ENCODE measurements around the gene FAM193B.
A peak's percentile ranks its signal among the peaks of the same experiment; 100 is the strongest.

FAM193B gene

DNA sequence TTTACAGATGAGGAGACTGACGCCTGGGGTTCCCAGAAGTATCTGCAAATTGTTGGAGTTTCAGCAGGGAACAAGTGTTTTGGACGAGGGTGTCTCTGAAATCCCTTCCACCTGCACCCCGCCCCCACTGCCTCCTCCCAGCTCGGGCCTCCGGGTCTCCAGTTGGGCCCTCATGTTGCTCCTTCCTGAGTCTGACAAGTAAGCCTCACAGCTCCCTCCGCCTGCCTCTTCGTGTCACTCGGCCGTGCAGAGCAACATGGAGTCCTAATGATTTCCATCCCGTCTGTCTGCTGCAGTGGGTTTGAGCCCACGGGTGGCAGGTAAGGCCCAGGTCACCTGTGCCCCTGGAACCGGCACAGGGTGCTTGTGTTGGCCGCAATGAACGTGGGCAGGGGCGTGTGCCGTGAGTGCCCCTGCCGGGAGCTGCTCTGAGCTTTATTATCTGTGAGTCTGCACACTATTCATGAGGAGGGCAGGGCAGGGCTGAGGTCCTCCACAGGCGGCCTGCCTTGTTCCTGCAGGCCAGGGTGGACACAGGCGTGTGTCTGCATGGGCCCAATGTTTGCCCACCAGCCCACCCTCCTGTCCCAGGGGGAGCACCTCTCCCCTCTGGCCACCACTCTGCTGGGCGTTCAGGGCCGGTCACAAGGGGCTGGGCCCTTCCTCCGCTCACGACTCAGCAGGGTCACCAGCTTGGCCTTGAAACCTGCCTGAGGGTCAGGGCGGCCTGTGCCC lies 50.8 kb downstream of the FAM193B start:
- H3K27ac ChIP-seq, result no peak overlapping the region

DNA sequence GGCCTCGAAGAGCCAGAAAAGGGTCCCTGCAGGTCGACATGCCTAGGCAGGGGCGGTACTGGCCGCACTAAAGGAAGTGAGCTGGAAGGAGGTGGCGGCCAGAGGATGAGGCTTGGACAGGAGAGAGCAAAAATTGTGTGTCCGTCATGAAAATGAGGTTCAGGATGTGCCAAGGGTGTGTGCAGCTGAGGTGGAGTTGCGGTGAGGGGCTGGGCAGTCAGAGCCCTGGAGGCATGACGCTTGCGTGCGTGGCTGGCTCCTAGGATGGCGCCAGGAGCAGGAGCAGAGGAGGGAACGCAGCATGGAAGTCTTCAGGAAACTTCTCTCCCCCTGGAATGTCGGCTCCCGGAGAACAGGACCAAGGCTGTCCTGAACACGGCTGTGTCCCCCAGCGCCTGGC lies 51.5 kb downstream of the FAM193B start:
- no peak overlapping the region for H3K27ac ChIP-seq
- DNase-seq (ENCODE audit: low read depth, low spot score), result no peak

More for the DNA sequence above, 50.8 kb downstream of the FAM193B start:
- DNase-seq (ENCODE audit: low read depth, low spot score), result no peak

DNA sequence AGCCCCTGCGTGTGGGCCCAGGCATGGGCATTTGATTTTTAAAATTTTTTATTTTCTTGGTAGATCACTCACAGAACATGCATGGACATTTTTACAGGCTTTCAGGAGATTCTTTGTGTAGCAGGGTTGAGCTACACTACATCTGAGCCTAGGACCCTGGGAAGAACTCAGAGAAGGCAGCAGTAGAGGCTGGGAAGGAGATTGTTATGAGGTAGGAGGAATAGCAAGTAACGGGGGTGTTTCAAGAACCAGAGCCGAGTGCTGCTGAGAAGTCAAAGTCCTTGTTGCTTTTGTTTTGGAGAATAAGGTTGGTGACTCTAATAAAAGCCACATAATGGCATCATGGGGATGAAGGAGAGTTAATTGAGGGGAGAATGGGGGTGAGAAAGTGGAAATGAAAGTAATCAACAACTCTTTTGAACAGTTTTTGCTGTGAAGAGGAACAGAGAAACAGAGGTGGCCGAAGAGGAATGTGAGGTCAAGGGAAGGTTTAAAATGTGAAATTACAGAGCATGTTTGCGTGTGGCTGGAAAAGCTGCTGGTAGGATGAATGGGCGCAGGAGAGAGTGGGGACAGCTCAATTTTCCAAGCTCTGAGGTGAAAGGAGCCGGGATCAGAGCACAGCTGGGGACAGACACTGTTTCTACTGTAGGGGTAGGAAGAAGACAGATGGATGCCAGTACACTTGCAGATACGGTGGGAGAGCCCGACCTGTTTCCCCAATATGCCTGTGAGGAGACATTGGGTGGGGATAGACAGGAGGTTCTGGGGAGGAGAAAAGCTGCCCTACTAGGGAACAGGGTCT lies 52.3 kb downstream of the FAM193B start:
- no peak for DNase-seq (ENCODE audit: low read depth, low spot score)
- no peak overlapping the region for H3K27ac ChIP-seq

DNA sequence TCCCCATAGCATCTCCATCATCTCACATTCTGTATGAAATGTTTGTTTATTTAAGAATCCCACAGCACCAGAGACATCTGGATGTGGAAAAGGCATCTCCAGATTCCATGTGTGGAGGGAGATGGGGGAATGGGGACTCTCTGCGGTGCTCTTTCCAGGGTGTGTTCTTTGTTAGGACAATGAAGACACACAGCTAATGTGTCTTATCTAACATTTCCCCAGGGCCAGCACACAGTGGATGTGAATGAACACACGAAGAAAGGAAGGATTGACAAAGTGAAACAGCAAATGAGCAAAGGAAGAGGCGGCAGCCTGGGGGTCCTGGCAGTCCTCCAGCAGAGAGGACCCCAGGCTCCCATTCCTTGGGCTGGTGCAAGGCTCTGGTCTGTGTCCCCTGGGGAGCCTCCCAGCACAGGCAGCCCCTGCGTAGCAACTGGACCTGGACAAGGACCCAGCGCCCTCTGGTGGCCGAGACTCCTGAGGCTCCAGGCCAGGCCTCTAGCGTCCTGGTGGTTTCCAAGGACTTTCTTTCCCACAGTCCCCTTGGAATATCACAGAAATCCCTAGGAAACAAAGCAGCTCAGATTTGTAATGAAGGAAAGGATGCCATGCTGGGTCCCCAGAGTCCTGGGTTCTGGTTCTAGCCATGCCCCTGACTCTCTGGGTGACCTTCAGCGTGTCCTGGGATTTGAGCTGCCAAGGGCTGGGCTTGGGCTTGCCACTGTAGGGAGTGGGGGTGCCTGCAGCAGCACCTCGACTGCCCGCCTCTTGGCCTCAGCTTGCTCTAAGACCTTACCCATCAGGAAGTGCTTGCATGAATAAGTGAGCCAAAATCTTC lies 53.5 kb downstream of the FAM193B start:
- DNase-seq (ENCODE audit: low read depth, low spot score), result no peak
- H3K27ac ChIP-seq, result no peak overlapping the region

DNA sequence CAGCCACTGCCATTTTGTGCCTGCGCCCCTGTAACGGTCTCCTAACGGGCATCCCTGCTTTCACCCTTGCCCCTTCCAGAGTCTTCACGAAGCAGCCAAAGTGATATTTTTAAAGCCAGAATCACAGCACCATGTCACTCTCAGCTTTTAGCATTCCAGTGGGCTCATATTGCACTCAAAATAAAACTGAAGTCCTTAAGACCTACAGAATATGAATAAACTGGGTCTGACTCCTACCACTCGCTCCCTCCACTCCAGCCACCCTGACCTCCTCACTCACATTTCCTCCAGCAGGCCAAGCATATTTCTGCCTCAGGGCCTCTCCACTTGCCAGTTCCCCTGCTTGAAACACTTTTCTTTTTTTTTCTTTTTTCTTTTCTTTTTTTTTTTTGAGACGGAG lies 54.5 kb downstream of the FAM193B start:
- DNase-seq (ENCODE audit: low read depth, low spot score), result no peak
- no peak overlapping the region for H3K27ac ChIP-seq

DNA sequence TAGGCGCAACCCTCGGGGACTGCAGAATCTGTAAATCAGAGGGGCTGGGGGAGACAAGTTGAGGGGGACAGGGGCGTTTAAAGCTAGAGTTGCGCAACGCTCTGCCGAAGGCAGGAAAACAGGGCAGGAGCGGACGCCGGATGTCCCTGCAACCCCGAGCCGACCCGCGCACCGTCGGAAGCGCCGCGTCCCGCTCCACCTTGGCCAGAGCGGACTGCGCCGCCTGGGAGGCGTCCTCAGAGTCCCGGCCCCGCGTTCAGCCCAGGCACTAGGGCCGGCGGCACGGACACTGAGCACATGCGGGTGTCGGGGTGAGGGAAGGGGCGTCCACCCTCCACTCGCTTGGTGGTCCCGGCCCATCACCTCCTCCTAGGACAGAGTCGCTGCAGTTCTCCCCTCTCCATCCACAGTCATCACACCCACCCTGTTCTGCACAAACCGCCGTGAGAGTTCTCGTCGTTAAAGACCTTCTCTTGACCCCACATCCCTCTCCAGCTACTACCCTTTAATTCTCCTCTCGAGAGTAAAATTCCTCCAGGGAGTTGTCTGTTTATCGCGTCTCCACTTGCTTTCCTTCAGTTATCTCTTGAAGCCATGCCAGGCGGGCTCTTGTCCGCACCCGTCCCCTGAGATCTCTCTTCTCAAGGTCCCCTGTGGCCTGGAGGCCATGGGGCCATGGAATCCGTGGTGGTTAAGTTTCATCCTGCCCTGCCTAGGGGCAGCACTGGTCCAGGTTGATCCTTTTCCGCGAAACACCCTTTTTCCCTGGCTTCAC lies 56.2 kb downstream of the FAM193B start:
- DNase-seq (ENCODE audit: low read depth, low spot score), result no peak
- H3K27ac ChIP-seq, result peak overlapping the region; percentile 90

DNA sequence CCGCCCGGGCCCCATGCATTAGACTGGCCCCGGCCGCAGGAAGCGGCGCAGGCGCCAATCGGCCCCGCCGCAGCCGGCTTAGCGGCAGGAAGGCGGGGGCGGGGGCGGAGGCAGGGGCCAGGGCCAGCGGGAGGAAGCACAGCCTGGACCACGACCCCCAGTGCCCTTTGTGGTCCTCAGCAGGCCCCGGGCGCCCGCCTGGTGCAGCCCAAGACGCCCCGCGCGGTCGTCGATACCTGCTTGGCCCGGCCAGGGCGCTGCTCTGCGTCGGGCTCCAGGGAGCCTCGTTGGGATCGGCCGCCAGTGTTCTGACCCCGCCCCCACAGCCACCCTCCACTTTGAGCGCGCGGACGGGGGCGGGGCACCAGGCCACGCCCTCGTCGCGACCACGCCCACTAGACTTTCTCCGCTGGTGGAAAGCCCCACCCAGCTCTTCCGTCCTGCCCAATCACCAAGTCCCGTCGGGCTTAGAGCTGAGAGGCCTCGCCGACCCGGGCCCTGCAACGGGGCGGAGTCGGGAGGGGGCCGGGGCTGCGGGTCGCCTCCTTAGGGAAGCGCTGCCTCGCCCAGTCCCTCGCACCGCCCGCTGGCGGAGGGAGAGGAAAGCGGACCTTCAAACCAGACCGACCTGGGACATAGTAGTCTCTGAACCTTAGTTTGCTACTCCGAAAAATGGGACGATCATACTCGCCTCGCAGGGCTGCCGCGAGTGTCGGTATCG lies 56.9 kb downstream of the FAM193B start, which contains the start of gene PDLIM7:
Gene PDLIM7 (minus strand): TSS at position 313 of the 721 bp plus-strand sequence. CDS start 1,092 bp downstream, outside the sequence.
- peak; percentile 75 for DNase-seq (ENCODE audit: low read depth, low spot score)
- peak within 1 kb of the TSS; percentile 90 for H3K27ac ChIP-seq

DNA sequence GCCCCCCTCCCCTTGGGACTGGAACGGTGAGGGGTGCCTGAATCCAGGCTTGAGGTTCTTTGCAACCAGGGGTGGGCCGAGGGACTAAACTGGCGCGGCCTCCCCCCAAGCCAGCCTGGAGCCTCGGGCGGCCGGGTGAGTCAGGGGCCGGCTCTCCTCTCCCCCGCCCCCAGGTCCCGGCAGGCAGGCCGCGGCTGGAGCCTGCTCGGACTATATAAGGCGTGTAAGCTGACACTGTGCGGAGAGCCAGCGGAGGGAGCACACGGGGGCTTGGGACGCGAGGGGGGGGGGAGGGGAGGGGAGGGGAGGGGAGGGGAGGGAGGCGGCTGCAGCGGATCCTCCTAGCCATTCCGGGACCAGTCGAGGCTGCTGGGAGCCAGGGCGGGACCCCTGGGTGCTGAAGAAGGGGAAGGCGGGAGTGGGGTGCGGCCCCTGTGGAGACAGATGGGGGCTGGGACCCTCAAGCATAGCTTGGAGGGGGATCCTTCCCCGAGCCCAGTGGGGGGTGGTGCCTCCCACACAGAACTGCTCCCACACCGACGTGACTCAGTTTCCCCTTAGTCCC lies 57.6 kb downstream of the FAM193B start:
- no peak for DNase-seq (ENCODE audit: low read depth, low spot score)

DNA sequence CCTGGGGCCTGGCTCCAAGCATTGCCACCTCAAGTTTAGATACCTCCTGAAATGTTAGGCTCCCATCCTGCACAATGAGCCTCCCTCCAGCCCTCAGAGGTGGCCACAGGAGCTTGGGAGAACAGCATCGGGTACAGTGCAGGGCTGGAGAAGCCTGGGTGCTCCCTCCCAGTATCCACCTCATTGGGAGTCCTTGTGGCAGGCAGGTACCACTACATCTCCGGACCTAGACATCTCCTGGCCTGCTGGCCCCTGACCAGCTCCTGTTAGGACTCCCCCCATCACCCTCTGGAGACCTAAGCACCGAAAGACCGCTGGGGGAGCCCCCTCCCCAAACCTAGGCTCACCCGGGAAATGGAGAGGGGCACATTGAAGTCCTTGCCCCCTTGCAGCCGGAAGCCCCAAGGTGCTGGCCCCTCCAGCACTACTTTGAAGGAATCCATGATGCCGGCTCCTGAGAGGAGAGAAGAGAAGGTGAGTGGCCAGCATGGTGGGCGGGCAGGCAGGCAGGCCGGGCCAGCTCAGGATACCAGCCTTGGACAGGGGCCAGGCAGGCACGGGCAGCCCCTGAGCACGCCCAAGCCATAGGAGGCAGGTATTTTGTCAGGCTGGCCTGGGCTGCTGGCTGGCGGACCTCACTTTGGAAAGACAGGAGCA lies 58.2 kb downstream of the FAM193B start:
- no peak for DNase-seq (ENCODE audit: low read depth, low spot score)
- peak overlapping the region; percentile 90 for H3K27ac ChIP-seq

More for the DNA sequence above, 57.6 kb downstream of the FAM193B start:
- peak overlapping the region; percentile 90 for H3K27ac ChIP-seq

DNA sequence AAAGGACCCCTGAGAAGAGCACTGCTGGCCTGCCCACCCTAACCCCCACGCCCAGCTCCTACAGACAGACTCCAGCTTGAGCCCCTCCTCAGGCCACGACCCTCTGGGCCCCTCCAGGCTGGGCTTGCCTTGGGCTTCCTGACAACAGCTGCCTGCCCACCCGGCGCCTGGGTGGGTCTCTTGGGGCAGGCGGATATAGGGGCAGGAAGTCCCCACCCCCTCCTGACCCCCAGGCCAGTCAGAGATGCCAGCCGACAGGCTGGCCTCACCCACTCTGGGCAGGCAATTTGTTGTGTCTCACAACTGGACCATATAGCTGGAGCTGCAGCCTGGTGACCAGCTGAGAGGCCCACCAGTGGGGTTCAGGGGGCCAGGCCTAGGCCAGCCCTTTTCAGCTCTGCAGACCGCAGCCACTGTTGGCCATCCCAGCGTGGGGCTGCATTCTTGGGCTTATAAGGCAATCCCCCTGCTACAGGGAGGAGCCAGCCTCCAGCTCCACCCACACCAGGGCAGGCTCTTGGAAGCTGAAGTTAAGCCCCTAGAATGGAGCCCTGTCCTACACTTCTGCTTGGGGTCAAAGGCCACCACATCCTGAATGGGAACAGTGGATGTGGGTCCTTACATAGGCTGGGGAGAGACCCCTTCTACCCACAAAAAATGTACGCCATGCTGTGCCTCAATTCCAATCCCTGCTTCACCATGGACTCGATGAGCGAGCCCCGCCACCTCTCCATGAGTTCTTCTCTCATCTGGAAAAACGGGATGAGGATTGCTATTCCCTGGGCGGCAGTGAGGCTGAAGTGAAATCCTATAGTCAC lies 58.9 kb downstream of the FAM193B start:
- H3K27ac ChIP-seq, result peak overlapping the region; percentile 90
- no peak for DNase-seq (ENCODE audit: low read depth, low spot score)

DNA sequence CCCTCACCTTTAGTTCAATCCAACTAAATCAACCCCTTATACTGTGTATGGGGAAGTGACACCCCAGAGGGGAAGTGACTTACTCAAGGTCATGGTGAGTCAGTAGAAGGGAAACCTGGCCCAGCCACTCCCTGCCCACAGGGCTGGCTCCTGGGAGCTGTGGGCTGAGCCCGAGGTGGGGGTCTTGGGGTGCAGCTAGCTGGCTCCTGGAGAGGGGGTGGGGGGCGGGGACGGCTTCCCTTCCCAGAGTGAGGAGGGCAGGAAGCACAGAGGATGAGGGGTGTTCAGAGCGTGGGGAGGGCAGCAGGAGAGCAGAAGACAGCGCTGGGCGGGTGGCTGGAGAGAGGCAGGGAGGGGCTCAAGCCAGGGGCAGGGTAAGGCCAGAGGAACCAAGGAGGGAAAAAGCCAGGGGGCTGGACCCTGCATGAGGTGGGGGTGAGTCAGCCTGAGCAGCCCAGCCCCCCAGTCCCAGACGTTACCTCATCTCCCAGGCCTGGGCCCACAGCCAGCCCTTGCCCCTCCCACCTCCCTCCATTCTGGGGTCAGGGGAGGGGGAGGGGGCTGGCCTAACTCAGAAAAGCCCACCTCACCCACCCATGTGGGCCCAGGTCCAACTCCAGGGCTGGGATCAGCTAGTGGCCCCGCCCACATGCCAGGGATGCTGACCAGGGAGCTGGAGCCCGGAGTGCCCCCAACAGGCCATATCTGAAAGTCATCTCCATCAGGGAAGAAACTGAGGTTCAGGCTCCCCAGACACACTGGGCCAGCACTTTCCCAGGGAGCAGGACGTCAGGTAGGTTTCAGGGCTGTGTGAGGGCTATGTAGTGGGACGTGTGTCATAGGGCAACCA lies 59.8 kb downstream of the FAM193B start:
- no peak for DNase-seq (ENCODE audit: low read depth, low spot score)
- H3K27ac ChIP-seq, result peak overlapping the region; percentile 90

DNA sequence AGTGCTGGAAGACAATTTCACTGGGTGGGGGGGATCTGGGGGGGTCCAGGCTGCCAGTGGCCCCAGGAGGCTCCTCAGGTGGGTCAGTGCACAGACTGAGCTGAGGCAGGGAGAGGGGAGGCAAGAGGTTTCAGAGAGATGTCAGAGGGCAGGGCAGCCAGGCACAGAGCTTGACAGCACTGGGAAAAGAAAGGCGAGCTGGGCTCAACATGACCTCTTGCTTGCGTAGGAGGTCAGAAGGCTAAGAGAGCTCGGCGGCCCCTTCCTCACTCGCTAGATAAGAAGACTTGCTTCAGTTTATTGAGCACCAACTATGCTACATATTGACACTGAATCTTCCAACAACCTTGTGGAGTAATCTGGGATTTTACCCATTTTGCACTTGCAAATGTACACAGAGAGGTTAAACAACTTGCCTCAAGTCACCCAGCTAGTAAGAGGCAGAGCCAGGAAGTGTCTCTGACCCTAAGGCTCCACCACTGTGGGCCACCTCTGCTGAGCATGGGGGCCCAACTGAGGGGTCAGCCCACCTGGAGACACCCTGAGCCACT lies 60.5 kb downstream of the FAM193B start:
- peak overlapping the region; percentile 90 for H3K27ac ChIP-seq
- DNase-seq (ENCODE audit: low read depth, low spot score), result no peak

DNA sequence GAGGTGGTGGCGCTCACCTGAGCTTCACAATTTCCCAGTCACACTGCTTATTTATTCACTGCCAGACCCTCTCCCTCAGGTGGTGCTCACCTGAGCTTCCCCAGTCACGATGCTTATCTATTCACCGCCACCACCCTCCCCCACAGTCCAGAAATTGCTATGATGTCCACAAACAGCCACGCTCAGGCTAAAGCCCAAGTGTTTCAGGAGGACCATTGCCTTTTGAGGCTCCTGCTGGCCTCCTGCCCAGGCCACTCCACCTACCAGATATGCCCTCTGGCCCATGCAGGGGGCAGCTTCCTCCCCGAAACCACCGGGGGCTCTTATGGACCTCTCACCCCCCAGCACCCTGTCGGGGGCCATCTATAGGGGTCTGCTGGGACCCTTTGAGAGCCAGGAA lies 61.5 kb downstream of the FAM193B start:
- H3K27ac ChIP-seq, result peak overlapping the region; percentile 90
- no peak for DNase-seq (ENCODE audit: low read depth, low spot score)

DNA sequence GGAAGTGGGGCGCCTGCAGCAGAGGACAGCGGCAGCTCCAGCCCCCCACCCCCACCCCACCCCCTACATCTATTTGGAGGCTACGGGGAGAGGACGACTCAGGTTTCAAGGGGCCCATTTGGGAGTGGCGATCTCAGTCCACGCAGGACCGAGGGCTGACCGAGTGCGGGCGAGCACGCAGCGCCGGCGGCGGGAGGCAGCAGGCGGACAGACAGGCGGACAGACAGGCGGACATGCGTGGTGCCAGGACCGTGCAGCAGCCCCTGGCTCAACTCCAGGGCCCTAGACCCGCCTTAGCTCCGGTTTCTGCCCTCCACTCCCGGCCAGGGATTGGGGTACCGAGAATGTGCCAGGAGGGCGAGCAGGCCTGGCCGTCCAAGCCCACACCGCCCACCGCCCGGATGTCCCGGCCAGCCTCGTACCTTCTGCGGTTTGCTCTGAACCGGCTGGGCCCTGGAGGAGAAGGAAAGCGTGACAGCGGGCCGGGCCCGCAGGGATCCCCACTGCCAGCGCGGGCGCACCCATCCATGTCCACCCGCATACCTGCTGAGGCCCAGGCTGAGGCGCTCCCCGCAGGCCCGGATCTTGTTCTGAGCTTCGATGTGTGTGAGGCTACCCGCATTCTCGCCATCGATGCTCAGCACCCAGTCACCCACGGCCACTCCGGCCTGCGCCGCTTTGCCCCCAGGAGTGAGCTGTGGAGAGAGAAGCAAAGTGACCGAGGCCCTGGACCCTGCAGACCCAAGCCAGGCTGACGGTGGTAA lies 62.2 kb downstream of the FAM193B start:
- H3K27ac ChIP-seq, result no peak overlapping the region
- no peak for DNase-seq (ENCODE audit: low read depth, low spot score)

DNA sequence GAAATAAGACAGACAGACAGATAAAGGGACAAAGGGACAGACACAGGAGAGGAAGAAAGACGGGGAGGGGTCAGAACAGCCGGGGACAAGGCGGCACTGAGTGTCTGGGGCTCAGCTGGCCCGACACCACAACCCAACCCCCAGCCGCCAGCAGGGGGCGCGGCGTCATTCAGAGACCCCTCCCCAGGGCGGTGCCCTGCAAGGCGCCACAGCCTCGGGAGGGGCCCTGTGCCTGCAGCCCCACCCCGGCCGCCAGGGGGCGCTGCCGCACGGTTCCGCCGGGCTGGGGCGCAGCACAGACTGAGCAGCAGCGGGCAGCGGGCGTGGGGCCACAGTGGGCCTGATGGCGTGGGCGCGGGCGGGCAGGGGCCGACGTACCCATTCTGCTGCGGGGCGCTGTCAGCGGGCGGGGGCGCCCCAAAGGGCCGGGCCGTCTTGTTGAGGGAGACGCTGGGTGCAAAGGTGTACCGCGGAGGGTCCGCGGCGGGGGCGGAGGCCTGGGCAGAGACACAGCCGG lies 62.9 kb downstream of the FAM193B start:
- no peak for DNase-seq (ENCODE audit: low read depth, low spot score)
- no peak overlapping the region for H3K27ac ChIP-seq

All from epithelial cell of prostate (primary cell).